HEK293 (cell line): ENCODE data around the gene GMDS.

ENCODE experiments used
- BCL11A ChIP-seq: fragments of 450-650 bp; formaldehyde crosslinking; IDR thresholded peaks from 2 replicates; pipeline ENCODE4 v1.5.1; 2016; ENCODE audit warnings: low read depth, missing biosample characterization, missing genetic modification characterization
- EGR2 ChIP-seq: fragments of 450-650 bp; formaldehyde crosslinking; IDR thresholded peaks from 2 replicates; pipeline ENCODE4 v1.5.1; 2016; ENCODE audit warnings: low read depth, missing biosample characterization, missing genetic modification characterization
- ELK4 ChIP-seq: IDR thresholded peaks from 2 replicates; pipeline ENCODE4 v1.6.1; 2011; ENCODE audit warnings: mild to moderate bottlenecking, low read depth, low read length, borderline replicate concordance
- KLF8 ChIP-seq: fragments of 450-650 bp; formaldehyde crosslinking; IDR thresholded peaks from 2 replicates; pipeline ENCODE4 v1.5.1; 2016; ENCODE audit warnings: missing biosample characterization, missing genetic modification characterization
- MYNN ChIP-seq: fragments of 450-650 bp; formaldehyde crosslinking; IDR thresholded peaks from 2 replicates; pipeline ENCODE4 v1.5.1; 2016; ENCODE audit warnings: missing biosample characterization, missing genetic modification characterization, borderline replicate concordance
- OSR2 ChIP-seq: fragments of 450-650 bp; formaldehyde crosslinking; IDR thresholded peaks from 2 replicates; pipeline ENCODE4 v1.5.1; 2016; ENCODE audit warnings: missing biosample characterization, missing genetic modification characterization
- ZBTB20 ChIP-seq: fragments of 450-650 bp; formaldehyde crosslinking; IDR thresholded peaks from 2 replicates; pipeline ENCODE4 v1.5.1; 2016; ENCODE audit warnings: missing biosample characterization, missing genetic modification characterization
- ZBTB21 ChIP-seq: fragments of 450-650 bp; formaldehyde crosslinking; IDR thresholded peaks from 2 replicates; pipeline ENCODE4 v1.5.1; 2017; ENCODE audit warnings: missing biosample characterization, missing genetic modification characterization
- ZBTB49 ChIP-seq: fragments of 450-650 bp; formaldehyde crosslinking; IDR thresholded peaks from 2 replicates; pipeline ENCODE4 v1.5.1; 2016; ENCODE audit warnings: missing biosample characterization, missing genetic modification characterization, low read depth
- ZFHX2 ChIP-seq: fragments of 450-650 bp; formaldehyde crosslinking; conservative IDR thresholded peaks from 2 replicates; pipeline ENCODE4 v1.5.1; 2016; ENCODE audit warnings: missing biosample characterization, missing genetic modification characterization
- ZNF114 ChIP-seq: fragments of 450-650 bp; formaldehyde crosslinking; IDR thresholded peaks from 2 replicates; pipeline ENCODE4 v1.5.0; 2017; ENCODE audit warnings: missing biosample characterization, missing genetic modification characterization
- ZNF155 ChIP-seq: fragments of 450-650 bp; formaldehyde crosslinking; IDR thresholded peaks from 2 replicates; pipeline ENCODE4 v1.5.1; 2016; ENCODE audit warnings: missing biosample characterization, missing genetic modification characterization
- ZNF221 ChIP-seq: fragments of 450-650 bp; formaldehyde crosslinking; IDR thresholded peaks from 2 replicates; pipeline ENCODE4 v1.5.1; 2017; ENCODE audit warnings: missing biosample characterization, missing genetic modification characterization, borderline replicate concordance
- ZNF24 ChIP-seq: fragments of 450-650 bp; formaldehyde crosslinking; IDR thresholded peaks from 2 replicates; pipeline ENCODE4 v1.5.1; 2016; ENCODE audit warnings: missing biosample characterization, missing genetic modification characterization
- ZNF266 ChIP-seq: fragments of 450-650 bp; formaldehyde crosslinking; IDR thresholded peaks from 2 replicates; pipeline ENCODE4 v1.5.1; 2016; ENCODE audit warnings: missing biosample characterization, missing genetic modification characterization, low read depth
- ZNF280C ChIP-seq: fragments of 450-650 bp; formaldehyde crosslinking; IDR thresholded peaks from 2 replicates; pipeline ENCODE4 v1.5.1; 2016; ENCODE audit warnings: missing biosample characterization, missing genetic modification characterization
- ZNF335 ChIP-seq: fragments of 450-650 bp; formaldehyde crosslinking; conservative IDR thresholded peaks from 2 replicates; pipeline ENCODE4 v1.5.1; 2016; ENCODE audit warnings: missing biosample characterization, missing genetic modification characterization
- ZNF354C ChIP-seq: fragments of 450-650 bp; formaldehyde crosslinking; IDR thresholded peaks from 2 replicates; pipeline ENCODE4 v1.5.1; 2016; ENCODE audit warnings: missing biosample characterization, missing genetic modification characterization, low read depth, borderline replicate concordance
- ZNF366 ChIP-seq: fragments of 450-650 bp; formaldehyde crosslinking; conservative IDR thresholded peaks from 2 replicates; pipeline ENCODE4 v1.5.1; 2016; ENCODE audit warnings: missing biosample characterization, missing genetic modification characterization
- ZNF426 ChIP-seq: fragments of 450-650 bp; formaldehyde crosslinking; IDR thresholded peaks from 2 replicates; pipeline ENCODE4 v1.5.1; 2017; ENCODE audit warnings: missing biosample characterization, missing genetic modification characterization, mild to moderate bottlenecking, inconsistent platforms, moderate library complexity
- ZNF501 ChIP-seq: fragments of 450-650 bp; formaldehyde crosslinking; IDR thresholded peaks from 2 replicates; pipeline ENCODE4 v1.5.1; 2016; ENCODE audit warnings: missing biosample characterization, missing genetic modification characterization
- ZNF555 ChIP-seq: fragments of 450-650 bp; formaldehyde crosslinking; conservative IDR thresholded peaks from 2 replicates; pipeline ENCODE4 v1.5.1; 2017; ENCODE audit warnings: missing biosample characterization, mild to moderate bottlenecking, missing genetic modification characterization, inconsistent platforms
- ZNF571 ChIP-seq: fragments of 450-650 bp; formaldehyde crosslinking; IDR thresholded peaks from 2 replicates; pipeline ENCODE4 v1.5.0; 2017; ENCODE audit warnings: missing biosample characterization, missing genetic modification characterization
- ZNF600 ChIP-seq: fragments of 450-650 bp; formaldehyde crosslinking; IDR thresholded peaks from 2 replicates; pipeline ENCODE4 v1.5.1; 2016; ENCODE audit warnings: missing biosample characterization, missing genetic modification characterization
- ZNF621 ChIP-seq: fragments of 450-650 bp; formaldehyde crosslinking; IDR thresholded peaks from 2 replicates; pipeline ENCODE4 v1.5.1; 2017; ENCODE audit warnings: missing biosample characterization, missing genetic modification characterization
- ZNF664 ChIP-seq: fragments of 450-650 bp; formaldehyde crosslinking; IDR thresholded peaks from 2 replicates; pipeline ENCODE4 v1.5.1; 2016; ENCODE audit warnings: missing biosample characterization, missing genetic modification characterization
- ZNF785 ChIP-seq: fragments of 450-650 bp; formaldehyde crosslinking; IDR thresholded peaks from 2 replicates; pipeline ENCODE4 v1.5.1; 2016; ENCODE audit warnings: missing biosample characterization, missing genetic modification characterization
- ZNF830 ChIP-seq: fragments of 450-650 bp; IDR thresholded peaks from 2 replicates; pipeline ENCODE4 v1.5.0; 2018; ENCODE audit warnings: missing biosample characterization, missing genetic modification characterization, low read depth, mild to moderate bottlenecking, moderate library complexity
- TF ChIP-seq, protein P1 (sequence below): fragments of 450-650 bp; formaldehyde crosslinking; IDR thresholded peaks from 2 replicates; pipeline ENCODE4 v1.5.1; 2016; ENCODE audit warnings: missing biosample characterization, missing genetic modification characterization
- TF ChIP-seq, protein P2 (sequence below): fragments of 450-650 bp; formaldehyde crosslinking; IDR thresholded peaks from 2 replicates; pipeline ENCODE4 v1.5.1; 2016; ENCODE audit warnings: missing biosample characterization, missing genetic modification characterization

Gene GMDS

GRCh38 chr6:1815827-1816452 lies 429.5 kb downstream of the GMDS start (continued):
- TF ChIP-seq ZBTB49 (no peak), ZNF280C (tag by site-specific recombination) (no peak), ZNF785 (no peak), MYNN (no peak), ZNF221 (tag by site-specific recombination) (no peak), ZNF114 (tag by site-specific recombination) (no peak), ZNF335 (peak; percentile 56; the same call in 1 of the 2 replicates), ELK4 (no peak), ZNF24 (tag by site-specific recombination) (0 out of 2 replicates have a peak, but pooled peaks have one; percentile 37), ZNF830 (tag by site-specific recombination) (no peak), KLF8 (tag by site-specific recombination) (peak; percentile 42; the same call in 1 of the 2 replicates), OSR2 (tag by site-specific recombination) (peak; percentile 67; the same call in 1 of the 2 replicates), ZNF555 (no peak), ZNF664 (tag by site-specific recombination) (no peak), ZBTB21 (tag by site-specific recombination) (no peak), ZNF266 (tag by site-specific recombination) (no peak), ZNF600 (tag by site-specific recombination) (no peak), BCL11A (tag by site-specific recombination) (0 out of 2 replicates have a peak, but pooled peaks have one; percentile 62), ZFHX2 (tag by site-specific recombination) (peak; percentile 67), ZNF621 (tag by site-specific recombination) (no peak), ZNF501 (no peak), EGR2 (peak; percentile 49), ZNF155 (tag by site-specific recombination) (no peak), ZNF366 (tag by site-specific recombination) (peak; percentile 64), ZNF426 (tag by site-specific recombination) (no peak), ZBTB20 (tag by site-specific recombination) (no peak), ZNF354C (tag by site-specific recombination) (no peak), ZNF571 (tag by site-specific recombination) (no peak)
- TF ChIP-seq, protein P1, sequence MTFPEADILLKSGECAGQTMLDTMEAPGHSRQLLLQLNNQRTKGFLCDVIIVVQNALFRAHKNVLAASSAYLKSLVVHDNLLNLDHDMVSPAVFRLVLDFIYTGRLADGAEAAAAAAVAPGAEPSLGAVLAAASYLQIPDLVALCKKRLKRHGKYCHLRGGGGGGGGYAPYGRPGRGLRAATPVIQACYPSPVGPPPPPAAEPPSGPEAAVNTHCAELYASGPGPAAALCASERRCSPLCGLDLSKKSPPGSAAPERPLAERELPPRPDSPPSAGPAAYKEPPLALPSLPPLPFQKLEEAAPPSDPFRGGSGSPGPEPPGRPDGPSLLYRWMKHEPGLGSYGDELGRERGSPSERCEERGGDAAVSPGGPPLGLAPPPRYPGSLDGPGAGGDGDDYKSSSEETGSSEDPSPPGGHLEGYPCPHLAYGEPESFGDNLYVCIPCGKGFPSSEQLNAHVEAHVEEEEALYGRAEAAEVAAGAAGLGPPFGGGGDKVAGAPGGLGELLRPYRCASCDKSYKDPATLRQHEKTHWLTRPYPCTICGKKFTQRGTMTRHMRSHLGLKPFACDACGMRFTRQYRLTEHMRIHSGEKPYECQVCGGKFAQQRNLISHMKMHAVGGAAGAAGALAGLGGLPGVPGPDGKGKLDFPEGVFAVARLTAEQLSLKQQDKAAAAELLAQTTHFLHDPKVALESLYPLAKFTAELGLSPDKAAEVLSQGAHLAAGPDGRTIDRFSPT = no peak
- TF ChIP-seq, protein P2, sequence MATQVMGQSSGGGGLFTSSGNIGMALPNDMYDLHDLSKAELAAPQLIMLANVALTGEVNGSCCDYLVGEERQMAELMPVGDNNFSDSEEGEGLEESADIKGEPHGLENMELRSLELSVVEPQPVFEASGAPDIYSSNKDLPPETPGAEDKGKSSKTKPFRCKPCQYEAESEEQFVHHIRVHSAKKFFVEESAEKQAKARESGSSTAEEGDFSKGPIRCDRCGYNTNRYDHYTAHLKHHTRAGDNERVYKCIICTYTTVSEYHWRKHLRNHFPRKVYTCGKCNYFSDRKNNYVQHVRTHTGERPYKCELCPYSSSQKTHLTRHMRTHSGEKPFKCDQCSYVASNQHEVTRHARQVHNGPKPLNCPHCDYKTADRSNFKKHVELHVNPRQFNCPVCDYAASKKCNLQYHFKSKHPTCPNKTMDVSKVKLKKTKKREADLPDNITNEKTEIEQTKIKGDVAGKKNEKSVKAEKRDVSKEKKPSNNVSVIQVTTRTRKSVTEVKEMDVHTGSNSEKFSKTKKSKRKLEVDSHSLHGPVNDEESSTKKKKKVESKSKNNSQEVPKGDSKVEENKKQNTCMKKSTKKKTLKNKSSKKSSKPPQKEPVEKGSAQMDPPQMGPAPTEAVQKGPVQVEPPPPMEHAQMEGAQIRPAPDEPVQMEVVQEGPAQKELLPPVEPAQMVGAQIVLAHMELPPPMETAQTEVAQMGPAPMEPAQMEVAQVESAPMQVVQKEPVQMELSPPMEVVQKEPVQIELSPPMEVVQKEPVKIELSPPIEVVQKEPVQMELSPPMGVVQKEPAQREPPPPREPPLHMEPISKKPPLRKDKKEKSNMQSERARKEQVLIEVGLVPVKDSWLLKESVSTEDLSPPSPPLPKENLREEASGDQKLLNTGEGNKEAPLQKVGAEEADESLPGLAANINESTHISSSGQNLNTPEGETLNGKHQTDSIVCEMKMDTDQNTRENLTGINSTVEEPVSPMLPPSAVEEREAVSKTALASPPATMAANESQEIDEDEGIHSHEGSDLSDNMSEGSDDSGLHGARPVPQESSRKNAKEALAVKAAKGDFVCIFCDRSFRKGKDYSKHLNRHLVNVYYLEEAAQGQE (tag by site-specific recombination) = no peak
